ENCODE data around the gene ACMSD. TPM values are rescaled to one million over a fixed set of nuclear protein-coding genes. Genes with fewer than 3 reads are reported as not detected.

ACMSD gene
- total and polyA plus RNA-seq, 2 of the 4 experiments (the other 2 are of a cell fraction), result not detected

GRCh38 chr2:134839649-134840048 lies 1.2 kb downstream of the ACMSD start:
- no peaks in the 10 kb centered on the region for H3K79me1 ChIP-seq (ENCODE audit: low read depth in 1 of 2, low read length in 2 of 2)
- no peaks in the 10 kb centered on the region for H3K36me3 ChIP-seq (ENCODE audit: control insufficient read depth, insufficient read depth, low read length)
- no peak overlapping the region for H2AK5ac ChIP-seq (ENCODE audit: low read depth, low read length)
- no peak for ATAC-seq (ENCODE audit: low read depth)
- WGBS, 2 experiments (ENCODE audit: extremely low coverage in 2 of 2, insufficient read length in 1 of 2), result no CpG with 5 or more reads among the region's 2 CpGs
- peaks cover 2% of the 10 kb centered on the region; the same call in 1 of the 2 replicates for H3K4me1 ChIP-seq (ENCODE audit: control insufficient read depth, insufficient read depth, low read length)
- H4K91ac ChIP-seq (ENCODE audit: insufficient read depth, low read depth, low read length), result no peak overlapping the region
- no peak overlapping the region for H3K14ac ChIP-seq (replicated peaks; ENCODE audit: low read depth, low read length)
- no peak overlapping the region for H2BK20ac ChIP-seq (ENCODE audit: low read depth, low read length)
- DNase-seq, result no peak
- no peak overlapping the region for H2BK5ac ChIP-seq (ENCODE audit: low read depth, low read length, poor library complexity, severe bottlenecking)
- H3K4me3 ChIP-seq (ENCODE audit: insufficient read depth, low read depth, low read length), result no peak overlapping the region
- no peak overlapping the region for H3K23ac ChIP-seq (ENCODE audit: low read depth, low read length)
- H4K8ac ChIP-seq (ENCODE audit: low read depth in 2 of 2, low read length in 2 of 2), result no peak overlapping the region
- no peaks in the 10 kb centered on the region for H4K20me1 ChIP-seq (ENCODE audit: insufficient read depth, low read length)
- H3K9ac ChIP-seq (ENCODE audit: low read depth, low read length), result no peak overlapping the region
- no TSS peak for BruUV-seq (replicated peaks)
- H2BK15ac ChIP-seq (ENCODE audit: low read depth, low read length), result no peak overlapping the region
- POLR2A ChIA-PET (ENCODE audit: unreplicated experiment), result no interaction called here
- H3K4me2 ChIP-seq (ENCODE audit: low read depth, low read length), result no peak overlapping the region
- dilution Hi-C loops (cut with HindIII; ENCODE audit: low sequenced_read_pairs, unreplicated experiment), result no loop called here
- 0 out of 2 replicates have a peak, but pooled peaks cover 2% of the 10 kb centered on the region for H3K27me3 ChIP-seq (ENCODE audit: control insufficient read depth, insufficient read depth, low read length)
- H2AFZ ChIP-seq (replicated peaks; ENCODE audit: low read length, poor library complexity), result no peak overlapping the region
- H3K18ac ChIP-seq (ENCODE audit: low read depth, low read length), result no peak overlapping the region
- intact Hi-C loops (cut with micrococcal nuclease), result no loop called here
- H2AK9ac ChIP-seq (replicated peaks; ENCODE audit: low read depth, low read length, poor library complexity), result no peak overlapping the region
- H2BK120ac ChIP-seq (ENCODE audit: low read depth, low read length), result no peak overlapping the region
- no peak overlapping the region for H4K5ac ChIP-seq (ENCODE audit: low read depth, low read length)
- no peak overlapping the region for H3K56ac ChIP-seq (ENCODE audit: extremely low read depth, insufficient read depth, low read length)
- TF ChIP-seq MAZ (IDR thresholded peaks at IDR 0.05; ENCODE audit: borderline replicate concordance, low read depth, low read length) (no peak), CEBPB (IDR thresholded peaks at IDR 0.05; ENCODE audit: low read depth, low read length) (no peak), CTCF (conservative IDR thresholded peaks at IDR 0.05; ENCODE audit: low read depth, low read length) (no peak), RCOR1 (IDR thresholded peaks at IDR 0.05; ENCODE audit: insufficient replicate concordance, low read length) (no peak), BHLHE40 (IDR thresholded peaks at IDR 0.05; ENCODE audit: low read depth, low read length) (no peak), CHD1 (IDR thresholded peaks at IDR 0.05; ENCODE audit: low read depth, low read length) (no peak), SMC3 (IDR thresholded peaks at IDR 0.05; ENCODE audit: low read depth, low read length) (no peak)
- TF ChIP-seq, protein P1, sequence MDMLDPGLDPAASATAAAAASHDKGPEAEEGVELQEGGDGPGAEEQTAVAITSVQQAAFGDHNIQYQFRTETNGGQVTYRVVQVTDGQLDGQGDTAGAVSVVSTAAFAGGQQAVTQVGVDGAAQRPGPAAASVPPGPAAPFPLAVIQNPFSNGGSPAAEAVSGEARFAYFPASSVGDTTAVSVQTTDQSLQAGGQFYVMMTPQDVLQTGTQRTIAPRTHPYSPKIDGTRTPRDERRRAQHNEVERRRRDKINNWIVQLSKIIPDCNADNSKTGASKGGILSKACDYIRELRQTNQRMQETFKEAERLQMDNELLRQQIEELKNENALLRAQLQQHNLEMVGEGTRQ (IDR thresholded peaks at IDR 0.05; ENCODE audit: low read depth, low read length), result no peak
- in situ Hi-C loops (cut with MboI; ENCODE audit: low sequenced_read_pairs), result no loop called here
- no peaks in the 10 kb centered on the region for H3K9me3 ChIP-seq (ENCODE audit: control insufficient read depth, insufficient read depth, low read length)
- H3K9me1 ChIP-seq (ENCODE audit: insufficient read depth, low read length), result no peaks in the 10 kb centered on the region; the same call in 1 of the 2 replicates
- CTCF ChIA-PET, result no interaction called here
- no peak overlapping the region for H3K4ac ChIP-seq (ENCODE audit: low read depth, low read length)
- H3K27ac ChIP-seq (ENCODE audit: insufficient read depth, low read length), result no peak overlapping the region
